GM18909 (cell line): ENCODE measurements around the gene LOC101059915.
A peak's percentile ranks its signal among the peaks of the same experiment; 100 is the strongest.
"Not testable (repeated sequence)": the region's sequence is repeated elsewhere in the genome, so short reads cannot be mapped to it uniquely, and the experiment has no call there.

Experiments
- ATAC-seq: cut with Tn5 transposase; IDR thresholded peaks from one replicate; pipeline ENCODE4 v1.9.1; 2021; ENCODE audit warnings: mild to moderate bottlenecking; ENCODE audit not compliant: unreplicated experiment, poor library complexity

Gene LOC101059915

GRCh38 chrX:71669947-71670346 is 2.6 kb downstream of the LOC101059915 start:
- not testable (repeated sequence) for ATAC-seq

DNA sequence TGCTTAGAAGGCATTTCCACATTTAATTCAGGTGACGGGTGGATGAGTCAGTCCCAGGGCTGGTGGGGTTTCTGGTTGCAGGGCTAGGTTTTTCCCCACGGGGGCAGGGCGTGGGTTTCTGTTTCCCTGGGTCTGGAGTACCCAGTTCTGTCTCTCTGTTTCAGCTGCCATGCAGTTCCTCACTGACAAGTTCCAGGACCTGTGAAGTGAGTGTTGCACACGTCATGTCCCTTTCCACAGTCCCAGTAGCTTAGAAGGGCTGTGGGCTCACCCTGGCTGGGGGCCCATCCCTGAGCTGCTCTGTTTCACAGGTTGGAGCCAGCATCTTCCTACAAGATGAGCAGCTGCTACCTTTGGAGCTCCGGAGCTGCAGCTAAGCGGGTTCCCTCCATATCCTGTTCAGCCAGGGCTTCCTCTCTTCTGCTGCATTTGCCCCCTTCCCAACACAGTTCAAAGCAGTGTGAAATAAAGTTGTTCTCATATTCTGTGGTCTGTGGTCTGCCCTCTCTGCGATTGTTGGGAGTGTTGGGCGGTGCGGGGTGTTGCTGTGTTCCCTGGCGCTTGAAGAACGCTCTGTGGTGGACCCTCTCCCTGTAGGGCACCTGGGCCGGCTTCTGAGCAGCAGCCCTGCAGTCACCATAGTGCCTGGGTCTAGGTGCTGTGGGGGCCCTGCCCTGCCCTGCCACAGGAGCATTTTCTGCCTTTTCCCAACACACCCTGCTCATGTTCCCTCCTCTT is 3.9 kb downstream of the LOC101059915 start:
- ATAC-seq = no peak

GRCh38 chrX:71671938-71672337 is 4.6 kb downstream of the LOC101059915 start:
- ATAC-seq = no peak

GRCh38 chrX:71675636-71676035 is 8.3 kb downstream of the LOC101059915 start:
- not testable (repeated sequence) for ATAC-seq

GRCh38 chrX:71676068-71676795 is 8.9 kb downstream of the LOC101059915 start:
- not testable (repeated sequence) for ATAC-seq

DNA sequence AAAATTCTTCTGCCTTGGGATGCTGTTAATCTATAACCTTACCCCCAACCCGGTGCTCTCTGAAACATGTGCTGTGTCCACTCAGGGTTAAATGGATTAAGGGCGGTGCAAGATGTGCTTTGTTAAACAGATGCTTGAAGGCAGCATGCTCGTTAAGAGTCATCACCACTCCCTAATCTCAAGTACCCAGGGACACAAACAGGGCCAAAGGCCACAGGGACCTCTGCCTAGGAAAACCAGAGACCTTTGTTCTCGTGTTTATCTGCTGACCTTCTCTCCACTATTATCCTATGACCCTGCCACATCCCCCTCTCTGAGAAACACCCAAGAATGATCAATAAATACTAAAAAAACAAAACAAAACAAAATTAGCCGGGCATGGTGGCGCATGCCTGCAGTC is 9.8 kb downstream of the LOC101059915 start:
- not testable (repeated sequence) for ATAC-seq

DNA sequence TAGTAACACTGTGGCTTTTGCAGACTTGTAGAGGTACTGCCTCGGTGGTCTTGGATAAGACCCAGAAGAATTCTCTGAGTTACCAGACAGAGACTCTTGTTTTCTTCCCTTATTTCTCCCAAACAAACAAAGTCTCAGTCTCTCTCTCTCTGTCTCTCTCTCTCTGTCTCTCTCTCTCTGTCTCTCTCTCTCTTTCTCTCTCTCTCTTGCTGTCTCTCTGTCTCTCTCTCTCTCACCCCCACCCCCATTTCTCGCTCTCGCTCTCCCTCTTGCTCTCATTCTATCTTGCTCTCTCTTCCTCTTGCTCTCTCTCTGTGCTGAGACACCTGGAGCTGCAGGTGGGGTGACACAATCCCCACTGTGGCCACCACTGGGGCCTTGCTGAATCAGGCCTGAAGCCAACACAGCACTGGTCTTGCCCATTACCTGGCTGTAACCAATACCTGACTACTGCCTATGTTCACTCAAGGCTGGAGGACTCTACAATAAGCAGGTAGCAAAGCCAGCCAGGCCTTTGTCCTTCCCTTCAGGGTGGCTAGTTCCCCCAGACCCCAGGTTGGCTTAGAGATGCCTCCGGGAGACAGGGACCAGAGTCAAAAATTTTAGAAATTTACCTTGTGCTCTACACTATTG is 12.3 kb downstream of the LOC101059915 start:
- ATAC-seq = no peak

DNA sequence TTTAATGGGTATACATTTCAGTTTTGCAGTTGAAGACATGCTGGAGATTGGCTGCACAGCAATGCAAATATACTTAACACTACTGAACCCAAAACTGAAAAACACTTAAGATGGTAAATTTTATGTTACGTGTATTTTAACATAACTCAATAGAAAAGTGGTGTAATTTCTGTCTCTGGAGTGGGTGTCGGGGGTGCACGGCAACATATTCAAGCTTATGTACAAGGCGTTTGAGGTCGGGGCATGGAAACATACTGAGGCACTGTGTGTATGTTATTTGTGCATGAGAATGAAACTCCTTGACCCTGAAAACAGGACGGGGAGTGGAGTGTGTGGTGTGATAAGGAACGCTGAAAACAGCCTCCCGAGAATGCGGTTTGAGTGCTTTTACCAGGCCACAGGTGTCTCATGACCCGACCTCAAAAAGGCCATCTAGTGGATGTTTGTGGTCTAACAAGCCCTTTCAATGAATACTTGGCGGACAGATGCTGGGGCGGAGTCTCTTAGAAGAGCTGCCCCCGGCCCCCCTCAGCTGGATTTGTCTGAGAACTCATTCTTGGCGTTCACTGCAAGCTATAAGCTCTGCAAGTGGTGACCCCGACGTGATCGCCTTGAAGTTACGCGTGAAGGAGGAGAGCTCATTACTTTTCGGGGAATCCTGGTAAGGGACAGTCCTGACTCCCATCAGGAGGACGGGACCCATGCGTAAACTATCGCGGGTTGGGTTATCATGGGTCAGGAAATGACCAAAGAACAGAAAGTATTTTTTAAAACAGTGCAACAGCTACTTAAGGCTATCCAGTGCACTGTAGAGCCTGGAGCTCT is 29.5 kb downstream of the LOC101059915 start:
- ATAC-seq = peak; percentile 78

- ATAC-seq = peak; percentile 52
Observed at GRCh38 chrX:71697466-71698298, 30.3 kb downstream of the LOC101059915 start.

GRCh38 chrX:71698299-71699022 is 31.1 kb downstream of the LOC101059915 start:
- ATAC-seq = not testable (repeated sequence)

GRCh38 chrX:71699023-71699344 is 31.6 kb downstream of the LOC101059915 start:
- not testable (repeated sequence) for ATAC-seq

DNA sequence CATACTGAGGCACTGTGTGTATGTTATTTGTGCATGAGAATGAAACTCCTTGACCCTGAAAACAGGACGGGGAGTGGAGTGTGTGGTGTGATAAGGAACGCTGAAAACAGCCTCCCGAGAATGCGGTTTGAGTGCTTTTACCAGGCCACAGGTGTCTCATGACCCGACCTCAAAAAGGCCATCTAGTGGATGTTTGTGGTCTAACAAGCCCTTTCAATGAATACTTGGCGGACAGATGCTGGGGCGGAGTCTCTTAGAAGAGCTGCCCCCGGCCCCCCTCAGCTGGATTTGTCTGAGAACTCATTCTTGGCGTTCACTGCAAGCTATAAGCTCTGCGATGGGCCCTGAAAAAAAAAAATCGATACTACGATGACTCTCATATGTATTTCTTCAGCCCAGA is 35.5 kb downstream of the LOC101059915 start:
- peak; percentile 64 for ATAC-seq

DNA sequence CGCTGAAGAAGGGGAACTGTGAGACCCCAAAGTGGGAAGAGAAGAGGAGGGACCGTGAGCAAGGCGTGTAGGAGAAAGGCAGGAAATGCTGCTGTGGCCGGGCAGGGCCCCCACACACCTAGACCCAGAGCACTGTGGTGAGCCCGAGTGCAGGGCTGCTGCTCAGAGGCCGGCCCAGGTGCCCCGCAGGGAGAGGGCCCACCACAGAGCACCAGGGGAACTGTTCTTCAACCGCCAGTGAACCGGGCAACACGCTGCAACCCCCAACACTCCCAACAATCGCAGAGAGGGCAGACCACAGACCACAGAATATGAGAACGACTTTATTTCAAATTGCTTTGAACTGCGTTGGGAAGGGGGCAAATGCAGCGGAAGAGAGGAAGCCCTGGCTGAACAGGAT is 46.7 kb downstream of the LOC101059915 start:
- not testable (repeated sequence) for ATAC-seq

DNA sequence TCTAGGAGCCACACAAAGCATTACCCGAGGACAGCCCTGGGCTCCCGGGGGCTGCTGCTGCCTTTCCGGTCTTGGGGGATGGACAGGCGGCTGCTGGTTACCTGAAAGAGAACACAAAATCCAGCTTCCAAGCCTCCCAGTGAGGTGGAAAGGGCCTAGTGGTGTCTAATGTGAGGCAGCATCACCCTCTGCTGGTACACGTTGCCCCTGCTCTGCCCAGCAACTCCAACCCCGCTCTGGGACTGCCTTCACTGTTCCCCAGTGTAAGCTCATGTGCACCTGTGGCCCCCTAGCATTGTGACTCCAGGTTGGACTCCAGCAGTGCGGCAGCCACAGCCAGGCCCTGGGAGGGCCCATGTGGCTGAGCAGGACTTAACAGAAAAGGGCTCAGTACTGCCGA is 48.2 kb downstream of the LOC101059915 start:
- ATAC-seq = not testable (repeated sequence)

DNA sequence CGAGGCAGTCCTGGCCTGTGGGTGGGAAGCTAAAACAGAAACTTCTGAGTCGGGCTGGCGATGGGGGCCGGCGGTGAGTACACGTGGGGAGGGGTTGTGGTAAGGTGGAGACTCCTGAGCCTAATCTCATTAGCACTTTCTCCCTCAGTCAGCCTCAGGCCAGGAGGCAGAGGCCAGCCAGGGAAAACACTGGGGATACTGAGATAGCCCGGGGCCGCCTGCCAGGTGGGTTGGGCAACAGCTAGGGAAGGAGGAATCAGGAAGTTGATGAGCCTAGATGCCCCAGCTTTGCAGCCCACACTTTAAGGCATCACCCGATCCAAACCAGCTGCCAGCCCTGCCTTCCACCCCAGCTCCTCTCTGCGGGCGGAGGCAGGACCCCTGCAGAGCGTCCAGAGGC is 49.0 kb downstream of the LOC101059915 start:
- ATAC-seq = not testable (repeated sequence)

DNA sequence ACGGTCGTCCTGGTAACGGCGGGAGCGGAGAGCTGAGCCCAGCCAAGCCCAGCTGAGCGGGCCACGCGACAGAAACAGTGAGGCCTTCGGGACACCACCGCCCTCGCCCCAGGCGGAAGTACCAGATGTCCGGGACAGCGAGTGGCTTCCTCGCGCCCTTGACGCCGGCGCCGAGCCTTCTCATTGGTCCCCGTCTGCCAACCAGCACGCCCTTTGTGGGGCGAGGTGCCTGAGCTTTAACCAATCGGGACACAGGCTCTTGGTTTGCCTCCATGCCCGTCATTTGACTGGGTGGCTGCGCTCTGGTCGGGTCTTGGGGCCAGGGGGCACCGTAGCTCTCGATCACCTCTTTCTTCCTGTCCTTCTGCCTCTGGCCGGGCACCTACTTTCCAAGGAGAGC is 50.8 kb downstream of the LOC101059915 start, which contains the start of gene CXorf49:
CXorf49 (minus strand) TSS at position 101 of the 400 bp plus-strand sequence. CDS start 134 bp downstream, outside the sequence.
- not testable (repeated sequence) for ATAC-seq

DNA sequence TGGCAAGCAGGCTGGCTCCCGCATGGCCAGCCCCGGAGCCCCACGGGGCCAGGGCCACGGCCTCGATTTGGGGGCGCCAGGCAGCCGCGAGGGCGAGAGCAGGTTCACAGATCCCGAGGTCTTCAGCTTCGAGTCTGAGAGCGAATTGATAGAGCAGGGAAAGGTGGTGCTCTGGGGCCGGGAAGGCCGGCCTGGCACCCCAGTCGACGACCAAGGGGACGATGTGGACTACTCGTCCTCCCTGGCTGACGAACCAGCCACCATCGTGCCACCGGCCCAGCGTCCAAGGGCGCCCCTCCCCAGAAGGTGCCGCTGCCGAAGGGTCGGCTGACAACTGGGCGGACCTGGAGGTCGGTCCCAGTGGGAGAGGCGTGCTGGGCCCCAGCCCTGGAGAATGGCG is 51.8 kb downstream of the LOC101059915 start:
- not testable (repeated sequence) for ATAC-seq

DNA sequence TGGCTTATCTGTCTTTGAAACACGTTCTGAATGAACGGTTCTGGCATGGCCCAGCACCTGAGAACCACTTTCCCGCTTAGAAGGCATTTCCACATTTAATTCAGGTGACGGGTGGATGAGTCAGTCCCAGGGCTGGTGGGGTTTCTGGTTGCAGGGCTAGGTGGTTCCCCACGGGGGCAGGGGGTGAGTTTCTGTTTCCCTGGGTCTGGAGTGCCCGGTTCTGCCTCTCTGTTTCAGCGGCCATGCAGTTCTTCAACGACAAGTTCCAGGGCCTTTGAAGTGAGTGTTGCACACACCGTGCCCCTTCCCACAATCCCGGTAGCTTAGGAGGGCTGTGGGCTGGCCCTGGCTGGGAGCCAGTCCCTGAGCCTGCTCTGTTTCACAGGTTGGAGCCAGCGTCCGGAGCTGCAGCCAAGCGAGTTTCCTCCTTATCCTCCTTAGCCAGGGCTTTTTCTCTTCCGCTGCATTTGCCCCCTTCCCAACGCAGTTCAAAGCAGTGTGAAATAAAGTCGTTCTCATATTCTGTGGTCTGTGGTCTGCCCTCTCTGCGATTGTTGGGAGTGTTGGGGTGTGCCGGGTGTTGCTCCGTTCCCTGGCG is 53.0 kb downstream of the LOC101059915 start:
- not testable (repeated sequence) for ATAC-seq
